ENCODE results near the gene ICAM3.

GRCh38 chr19:10317857-10318462, 21.5 kb downstream of the ICAM3 start:
- TF ChIP-seq CTCF (IDR thresholded peaks at IDR 0.05) (no peak), POLR2A (IDR thresholded peaks at IDR 0.05) (no peak)

Measured in adrenal gland (tissue), 5 donors.